HG03571 (cell line): ENCODE results near the gene PAPPA.

Experiments
- ATAC-seq: cut with Tn5 transposase; IDR thresholded peaks from one replicate; pipeline ENCODE4 v1.9.1; 2021; ENCODE audit not compliant: unreplicated experiment

Gene PAPPA

GRCh38 chr9:116181853-116182610 lies 28.4 kb downstream of the PAPPA start:
- ATAC-seq: no peak

GRCh38 chr9:116182876-116183275 lies 29.3 kb downstream of the PAPPA start:
- ATAC-seq: no peak

GRCh38 chr9:116187570-116188170 lies 34.1 kb downstream of the PAPPA start:
- no peak for ATAC-seq

GRCh38 chr9:116189683-116190082 lies 36.1 kb downstream of the PAPPA start:
- no peak for ATAC-seq

- no peak for ATAC-seq
Observed at GRCh38 chr9:116190637-116191396, 37.2 kb downstream of the PAPPA start.

GRCh38 chr9:116191576-116192415 lies 38.2 kb downstream of the PAPPA start:
- no peak for ATAC-seq

GRCh38 chr9:116193636-116194035 lies 40.0 kb downstream of the PAPPA start:
- ATAC-seq: no peak

GRCh38 chr9:116196806-116197205 lies 43.2 kb downstream of the PAPPA start:
- ATAC-seq: no peak

GRCh38 chr9:116198344-116198743 lies 44.8 kb downstream of the PAPPA start:
- ATAC-seq: no peak

GRCh38 chr9:116202219-116202912 lies 48.8 kb downstream of the PAPPA start:
- no peak for ATAC-seq

- ATAC-seq: no peak
Observed at GRCh38 chr9:116204252-116204882, 50.8 kb downstream of the PAPPA start.

- no peak for ATAC-seq
Observed at GRCh38 chr9:116207371-116208111, 54.0 kb downstream of the PAPPA start.

GRCh38 chr9:116208417-116209232 lies 55.0 kb downstream of the PAPPA start:
- no peak for ATAC-seq

- ATAC-seq: no peak
Observed at GRCh38 chr9:116209414-116210116, 56.0 kb downstream of the PAPPA start.

- ATAC-seq: no peak
Observed at GRCh38 chr9:116212986-116213692, 59.5 kb downstream of the PAPPA start.

- ATAC-seq: no peak
Observed at GRCh38 chr9:116213693-116214047, 60.1 kb downstream of the PAPPA start.

GRCh38 chr9:116218399-116218798 lies 64.8 kb downstream of the PAPPA start:
- ATAC-seq: no peak
